A549 (cell line): ENCODE data around the gene COX14.

Experiments used
- POLR2A ChIP-seq: IDR thresholded peaks from 2 replicates; pipeline ENCODE4 v1.6.1; 2012; ENCODE audit warnings: mild to moderate bottlenecking, low read length
- POLR2AphosphoS2 ChIP-seq: conservative IDR thresholded peaks from 2 replicates; pipeline ENCODE4 v1.6.1; 2012; ENCODE audit warnings: low read length, improper control_type of control experiment, inconsistent platforms
- TF ChIP-seq, protein P1 (sequence below): IDR thresholded peaks from 2 replicates; pipeline ENCODE4 v1.6.1; 2012
- TF ChIP-seq, protein P2 (sequence below): fragments of >200 bp; sonication (Bioruptor Twin); formaldehyde crosslinking; IDR thresholded peaks from 3 replicates; pipeline ENCODE4 v1.5.1; 2016
- TF ChIP-seq, protein P3 (sequence below): fragments of 200-600 bp; sonication (generic); IDR thresholded peaks from 2 replicates; pipeline ENCODE4 v1.6.1; 2016; ENCODE audit warnings: antibody characterized with exemption, mild to moderate bottlenecking, moderate library complexity

DNA sequence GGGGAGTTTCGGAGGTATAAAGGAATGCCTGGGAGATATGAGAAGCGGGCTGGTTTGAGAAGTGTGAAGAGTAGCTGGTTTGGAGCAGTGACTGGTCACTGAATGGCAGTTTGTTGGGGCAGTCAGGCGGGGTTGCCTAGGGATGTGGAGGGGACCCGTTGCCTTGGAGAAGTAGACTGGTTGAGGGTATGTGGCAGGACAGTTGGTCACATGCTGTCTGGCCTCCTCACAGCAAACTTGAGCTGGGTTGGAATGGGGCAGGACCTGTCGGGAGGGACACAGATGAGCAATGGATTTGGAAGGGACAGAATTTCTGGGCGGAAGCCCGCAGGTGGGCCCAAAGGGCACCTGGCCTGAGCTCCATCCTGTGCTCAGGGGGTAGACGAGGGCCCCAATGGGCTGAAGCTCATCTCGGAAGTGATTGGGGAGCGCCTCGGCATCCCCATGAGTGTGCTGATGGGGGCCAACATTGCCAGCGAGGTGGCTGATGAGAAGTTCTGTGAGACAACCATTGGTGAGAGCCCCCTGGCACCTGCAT, 6.1 kb upstream of the COX14 start:
- no peak for TF ChIP-seq POLR2AphosphoS2
- TF ChIP-seq, protein P1, sequence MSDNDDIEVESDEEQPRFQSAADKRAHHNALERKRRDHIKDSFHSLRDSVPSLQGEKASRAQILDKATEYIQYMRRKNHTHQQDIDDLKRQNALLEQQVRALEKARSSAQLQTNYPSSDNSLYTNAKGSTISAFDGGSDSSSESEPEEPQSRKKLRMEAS, result no peak
- TF ChIP-seq, protein P2, sequence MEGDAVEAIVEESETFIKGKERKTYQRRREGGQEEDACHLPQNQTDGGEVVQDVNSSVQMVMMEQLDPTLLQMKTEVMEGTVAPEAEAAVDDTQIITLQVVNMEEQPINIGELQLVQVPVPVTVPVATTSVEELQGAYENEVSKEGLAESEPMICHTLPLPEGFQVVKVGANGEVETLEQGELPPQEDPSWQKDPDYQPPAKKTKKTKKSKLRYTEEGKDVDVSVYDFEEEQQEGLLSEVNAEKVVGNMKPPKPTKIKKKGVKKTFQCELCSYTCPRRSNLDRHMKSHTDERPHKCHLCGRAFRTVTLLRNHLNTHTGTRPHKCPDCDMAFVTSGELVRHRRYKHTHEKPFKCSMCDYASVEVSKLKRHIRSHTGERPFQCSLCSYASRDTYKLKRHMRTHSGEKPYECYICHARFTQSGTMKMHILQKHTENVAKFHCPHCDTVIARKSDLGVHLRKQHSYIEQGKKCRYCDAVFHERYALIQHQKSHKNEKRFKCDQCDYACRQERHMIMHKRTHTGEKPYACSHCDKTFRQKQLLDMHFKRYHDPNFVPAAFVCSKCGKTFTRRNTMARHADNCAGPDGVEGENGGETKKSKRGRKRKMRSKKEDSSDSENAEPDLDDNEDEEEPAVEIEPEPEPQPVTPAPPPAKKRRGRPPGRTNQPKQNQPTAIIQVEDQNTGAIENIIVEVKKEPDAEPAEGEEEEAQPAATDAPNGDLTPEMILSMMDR, result no peak
- TF ChIP-seq POLR2A, result no peak
- TF ChIP-seq, protein P3, sequence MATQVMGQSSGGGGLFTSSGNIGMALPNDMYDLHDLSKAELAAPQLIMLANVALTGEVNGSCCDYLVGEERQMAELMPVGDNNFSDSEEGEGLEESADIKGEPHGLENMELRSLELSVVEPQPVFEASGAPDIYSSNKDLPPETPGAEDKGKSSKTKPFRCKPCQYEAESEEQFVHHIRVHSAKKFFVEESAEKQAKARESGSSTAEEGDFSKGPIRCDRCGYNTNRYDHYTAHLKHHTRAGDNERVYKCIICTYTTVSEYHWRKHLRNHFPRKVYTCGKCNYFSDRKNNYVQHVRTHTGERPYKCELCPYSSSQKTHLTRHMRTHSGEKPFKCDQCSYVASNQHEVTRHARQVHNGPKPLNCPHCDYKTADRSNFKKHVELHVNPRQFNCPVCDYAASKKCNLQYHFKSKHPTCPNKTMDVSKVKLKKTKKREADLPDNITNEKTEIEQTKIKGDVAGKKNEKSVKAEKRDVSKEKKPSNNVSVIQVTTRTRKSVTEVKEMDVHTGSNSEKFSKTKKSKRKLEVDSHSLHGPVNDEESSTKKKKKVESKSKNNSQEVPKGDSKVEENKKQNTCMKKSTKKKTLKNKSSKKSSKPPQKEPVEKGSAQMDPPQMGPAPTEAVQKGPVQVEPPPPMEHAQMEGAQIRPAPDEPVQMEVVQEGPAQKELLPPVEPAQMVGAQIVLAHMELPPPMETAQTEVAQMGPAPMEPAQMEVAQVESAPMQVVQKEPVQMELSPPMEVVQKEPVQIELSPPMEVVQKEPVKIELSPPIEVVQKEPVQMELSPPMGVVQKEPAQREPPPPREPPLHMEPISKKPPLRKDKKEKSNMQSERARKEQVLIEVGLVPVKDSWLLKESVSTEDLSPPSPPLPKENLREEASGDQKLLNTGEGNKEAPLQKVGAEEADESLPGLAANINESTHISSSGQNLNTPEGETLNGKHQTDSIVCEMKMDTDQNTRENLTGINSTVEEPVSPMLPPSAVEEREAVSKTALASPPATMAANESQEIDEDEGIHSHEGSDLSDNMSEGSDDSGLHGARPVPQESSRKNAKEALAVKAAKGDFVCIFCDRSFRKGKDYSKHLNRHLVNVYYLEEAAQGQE, result no peak
